GM19463 (cell line): Measurements from ENCODE around the gene SLCO6A1.

Experiments
- ATAC-seq: cut with Tn5 transposase; IDR thresholded peaks from one replicate; pipeline ENCODE4 v1.9.1; 2021; ENCODE audit warnings: mild to moderate bottlenecking, moderate library complexity; ENCODE audit not compliant: unreplicated experiment

The SLCO6A1 gene

DNA sequence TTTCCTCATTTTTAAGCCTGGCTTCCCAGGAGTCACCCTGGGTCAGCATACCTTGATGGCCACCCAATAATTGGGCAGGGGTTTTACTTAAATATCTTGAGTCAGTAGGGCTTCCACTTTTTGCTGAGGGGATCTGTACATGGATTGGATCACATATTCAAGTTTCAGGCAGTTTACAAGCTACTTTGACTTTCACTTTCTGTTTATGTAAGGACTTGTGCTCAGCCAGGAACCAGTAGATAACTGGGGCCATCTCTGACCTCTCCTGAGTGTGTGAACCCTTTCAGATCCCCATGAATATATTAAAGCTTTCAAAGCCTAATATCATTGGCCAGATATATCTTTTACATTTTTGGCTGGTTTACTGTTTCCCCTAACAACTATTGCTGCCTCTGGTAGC, 45.1 kb downstream of the SLCO6A1 start:
- peak; percentile 93 for ATAC-seq

DNA sequence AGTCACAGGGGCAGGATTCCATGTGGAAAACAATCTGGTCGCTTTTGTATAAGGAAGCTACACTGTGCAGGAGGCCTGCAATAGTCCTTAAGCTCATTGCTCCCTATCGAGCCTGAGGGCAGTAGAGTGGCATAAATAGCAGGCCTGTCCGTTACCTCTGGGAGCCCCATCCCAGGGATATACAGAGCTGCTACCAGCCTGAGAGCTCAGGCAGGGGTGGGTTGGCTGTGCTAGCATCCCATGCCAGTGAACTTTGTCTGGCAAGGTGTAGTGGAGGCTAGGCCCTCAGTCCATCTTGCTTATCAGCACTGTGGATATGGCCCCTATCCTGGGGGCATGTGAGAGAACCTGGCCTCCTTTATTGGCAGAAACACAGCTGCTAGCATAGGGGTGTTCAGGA, 47.7 kb downstream of the SLCO6A1 start:
- ATAC-seq, result no peak

DNA sequence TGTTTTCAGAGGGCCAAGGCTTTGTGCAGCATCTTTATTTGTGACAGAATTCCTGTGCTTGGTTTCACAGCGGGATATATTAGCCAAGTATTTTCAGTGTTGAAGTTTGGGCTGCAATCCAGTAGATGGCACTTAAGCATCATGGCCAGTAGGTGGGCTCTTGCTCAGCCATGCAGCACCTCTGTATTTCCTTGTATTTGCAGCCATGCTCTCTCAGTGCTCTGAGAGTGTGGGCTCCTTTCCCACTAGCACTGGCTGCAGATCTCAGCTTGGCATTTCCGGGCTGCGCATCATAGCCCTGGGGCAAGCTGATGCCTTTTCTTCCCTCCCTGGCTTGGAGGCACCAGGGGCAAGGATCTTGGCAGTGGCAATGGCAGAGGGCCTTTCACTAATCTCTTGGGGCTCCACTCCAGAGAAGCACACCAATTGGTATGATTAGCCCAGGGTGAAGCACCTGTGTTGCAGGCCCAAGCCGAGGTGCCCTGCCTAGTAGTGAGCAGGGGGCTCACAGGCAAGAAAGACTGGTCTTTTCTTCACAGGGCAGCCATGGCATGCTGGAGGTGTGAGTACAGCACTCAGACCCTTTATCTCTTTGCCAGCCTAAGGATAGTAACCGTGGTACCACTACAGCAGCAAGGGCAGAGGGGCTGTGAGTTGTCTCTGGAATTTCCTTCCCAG, 48.3 kb downstream of the SLCO6A1 start:
- peak; percentile 42 for ATAC-seq

DNA sequence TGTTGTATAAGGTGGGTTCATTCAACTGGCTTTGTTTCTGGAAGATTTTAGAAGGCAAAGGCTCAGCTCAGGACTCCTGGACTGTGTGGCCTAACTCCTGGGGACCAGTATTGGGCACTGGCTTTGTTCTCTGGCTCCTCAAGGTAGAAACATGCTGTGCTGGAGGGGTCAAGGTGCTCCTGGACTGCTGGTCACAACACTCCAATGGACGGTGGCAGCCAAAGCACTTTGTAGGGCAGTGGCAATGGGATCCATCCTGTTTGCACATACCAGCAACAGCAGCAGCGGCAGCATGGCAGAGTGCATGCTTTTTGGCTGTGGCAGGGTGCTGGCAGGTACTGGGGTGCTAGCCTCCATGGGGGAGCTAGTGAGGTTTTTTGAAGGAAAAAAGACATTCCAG, 65.3 kb downstream of the SLCO6A1 start:
- ATAC-seq, result no peak

DNA sequence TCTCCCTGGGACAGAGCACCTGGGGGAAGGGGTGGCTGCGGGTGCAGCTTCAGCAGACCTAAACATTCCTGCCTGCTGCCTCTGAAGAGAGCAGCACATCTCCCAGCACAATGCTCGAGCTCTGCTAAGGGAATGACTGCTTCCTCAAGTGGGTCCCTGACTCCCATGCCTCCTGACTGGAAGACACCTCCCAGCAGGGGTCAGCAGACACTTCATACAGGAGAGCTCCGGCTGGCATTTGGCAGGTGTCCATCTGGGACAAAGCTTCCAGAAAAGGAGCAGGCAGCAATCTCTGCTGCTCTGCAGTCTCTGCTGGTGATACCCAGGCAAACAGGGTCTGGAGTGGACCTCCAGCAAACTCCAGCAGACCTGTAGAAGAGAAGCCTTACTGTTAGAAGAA, 77.2 kb downstream of the SLCO6A1 start:
- ATAC-seq, result no peak

DNA sequence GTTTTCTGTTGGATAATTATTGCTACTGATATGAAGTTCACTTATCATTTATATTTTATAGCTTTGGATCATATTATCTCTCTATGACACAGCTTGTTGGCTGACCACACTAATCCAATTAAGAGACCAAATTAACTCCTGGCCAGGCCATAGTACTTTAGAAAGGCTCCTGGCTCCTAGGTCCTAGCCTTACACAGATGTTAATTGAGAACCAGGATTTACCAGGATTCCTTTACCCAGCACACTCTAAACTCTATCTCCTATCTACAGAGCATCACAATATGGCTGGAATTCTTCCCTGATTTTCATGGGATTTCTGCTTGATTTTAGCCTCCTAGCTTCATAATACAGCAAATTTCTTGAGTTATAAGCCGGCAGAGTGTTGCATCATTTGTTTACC, 80.3 kb downstream of the SLCO6A1 start:
- no peak for ATAC-seq

DNA sequence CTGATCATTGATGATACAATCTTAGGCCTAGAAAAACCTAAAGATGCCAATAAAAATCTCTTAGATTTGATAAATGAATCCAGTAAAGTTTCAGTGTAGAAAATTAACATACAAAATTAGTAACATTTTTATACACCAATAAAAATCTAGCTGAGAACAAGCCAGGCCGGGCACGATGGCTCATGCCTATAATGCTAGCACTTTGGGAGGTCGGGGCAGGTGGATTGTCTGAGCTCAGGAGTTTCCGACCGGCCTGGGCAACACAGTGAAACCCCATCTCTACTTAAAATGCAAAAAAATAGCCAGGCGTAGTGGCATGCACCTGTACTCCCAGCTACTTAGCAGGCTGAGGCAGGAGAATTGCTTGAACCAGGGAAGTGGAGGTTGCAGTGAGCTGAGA, 84.4 kb downstream of the SLCO6A1 start:
- ATAC-seq, result no peak

DNA sequence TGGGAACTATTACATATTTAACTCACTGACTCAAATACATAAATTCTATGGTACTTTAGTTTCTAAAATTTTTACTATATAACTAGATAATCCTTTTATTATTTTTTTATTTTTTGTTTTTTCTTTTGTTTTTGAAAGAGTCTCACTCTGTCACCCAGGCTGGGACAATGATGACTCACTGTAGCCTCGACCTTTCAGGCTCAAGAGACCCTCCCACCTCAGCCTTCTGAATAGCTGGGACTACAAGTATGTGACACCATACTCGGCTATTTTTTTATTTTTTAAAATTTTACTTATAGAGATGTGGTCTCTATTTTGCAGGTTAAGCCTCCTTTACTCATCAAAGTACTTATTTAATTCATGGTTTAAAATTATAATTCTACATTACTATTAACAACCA, 110.6 kb downstream of the SLCO6A1 start:
- no peak for ATAC-seq

DNA sequence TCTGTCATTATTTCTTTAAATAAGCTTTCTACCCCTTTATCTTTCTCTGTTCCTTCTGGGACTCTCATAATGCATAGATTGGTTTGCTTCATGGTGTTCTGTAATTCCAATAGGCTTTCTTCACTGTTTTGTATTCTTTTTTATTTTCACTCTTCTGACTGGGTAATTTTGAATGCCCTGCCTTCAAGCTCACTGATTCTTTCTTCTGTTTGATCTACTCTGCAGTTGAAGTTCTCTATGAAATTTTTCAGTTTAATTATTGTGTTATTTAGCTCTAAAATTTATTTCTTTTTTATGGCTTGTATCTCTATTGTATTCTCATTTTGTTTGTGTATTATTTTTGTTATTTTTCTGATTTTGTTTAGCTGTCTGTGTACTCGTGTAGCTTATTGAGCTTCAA, 113.4 kb downstream of the SLCO6A1 start:
- no peak for ATAC-seq

DNA sequence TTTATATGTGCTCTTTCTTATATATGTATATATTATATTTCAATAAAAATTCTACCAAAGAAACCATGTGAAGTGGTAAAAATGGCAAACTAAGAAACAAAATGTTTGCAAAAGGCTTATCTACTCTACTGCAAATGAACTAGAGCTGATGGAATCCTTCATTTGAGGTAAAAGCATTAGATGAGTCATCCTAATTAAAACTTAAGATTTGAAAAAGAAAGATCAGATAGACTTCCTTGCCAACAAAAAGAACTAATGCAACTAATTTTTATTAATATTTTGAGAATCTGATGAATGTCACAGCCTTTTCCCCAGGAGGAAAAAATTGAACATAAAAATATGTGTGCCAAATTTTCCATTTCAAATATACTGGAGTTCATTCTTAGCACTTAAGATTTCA, 118.6 kb downstream of the SLCO6A1 start:
- no peak for ATAC-seq

DNA sequence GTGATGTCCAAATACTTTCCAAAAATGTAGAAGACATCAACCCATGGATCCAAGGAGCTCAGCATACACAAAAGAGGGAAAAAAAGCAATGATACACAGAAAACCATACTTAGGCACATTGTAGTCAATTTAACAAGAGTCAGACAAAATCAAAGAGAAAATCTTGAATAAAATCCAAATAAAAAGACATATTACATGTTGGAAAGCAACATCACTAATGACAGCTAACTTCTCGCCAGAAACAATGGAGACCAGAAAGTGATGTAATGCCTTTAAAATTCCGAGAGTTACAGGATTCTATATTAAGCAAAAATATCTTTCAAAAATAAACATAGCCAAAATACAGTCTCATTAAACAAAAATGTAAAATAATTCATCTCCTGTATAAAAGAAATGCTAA, 122.9 kb downstream of the SLCO6A1 start:
- no peak for ATAC-seq

DNA sequence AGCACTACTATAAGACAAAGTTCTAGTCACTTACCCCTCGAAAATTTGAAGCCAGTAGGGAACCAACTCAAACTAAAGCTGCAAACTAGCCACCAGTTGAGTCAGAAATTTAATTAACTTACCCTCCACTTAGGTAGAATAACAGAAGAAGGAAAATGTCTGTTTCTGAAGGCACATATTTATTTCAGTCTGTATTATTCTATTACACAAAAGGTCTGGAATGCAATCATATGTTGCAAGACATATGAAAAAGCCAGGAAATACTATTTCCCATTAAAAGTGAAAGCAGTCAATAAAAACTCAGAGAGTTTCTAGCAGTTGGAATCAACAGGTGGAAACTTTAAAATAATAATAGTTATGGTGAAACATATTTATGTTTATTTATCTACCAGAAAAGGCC, 123.5 kb downstream of the SLCO6A1 start:
- no peak for ATAC-seq

DNA sequence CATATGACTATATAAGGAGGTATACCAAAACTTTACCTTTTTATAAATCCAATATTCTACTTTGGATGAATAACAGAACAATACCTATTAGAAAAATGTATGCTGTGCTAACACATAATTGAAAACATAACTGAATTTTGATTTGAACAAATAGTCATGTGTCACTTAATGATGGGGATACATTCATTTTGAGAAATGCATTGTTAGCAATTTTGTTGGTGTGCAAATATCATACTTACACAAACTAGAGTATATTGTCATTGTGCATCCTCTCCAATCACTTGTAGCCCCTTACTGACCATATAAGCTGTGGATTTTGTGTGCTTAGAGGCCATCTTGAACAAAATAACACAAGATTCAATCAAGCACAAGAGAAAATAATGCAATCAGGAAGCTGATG, 130.4 kb downstream of the SLCO6A1 start:
- ATAC-seq, result no peak

DNA sequence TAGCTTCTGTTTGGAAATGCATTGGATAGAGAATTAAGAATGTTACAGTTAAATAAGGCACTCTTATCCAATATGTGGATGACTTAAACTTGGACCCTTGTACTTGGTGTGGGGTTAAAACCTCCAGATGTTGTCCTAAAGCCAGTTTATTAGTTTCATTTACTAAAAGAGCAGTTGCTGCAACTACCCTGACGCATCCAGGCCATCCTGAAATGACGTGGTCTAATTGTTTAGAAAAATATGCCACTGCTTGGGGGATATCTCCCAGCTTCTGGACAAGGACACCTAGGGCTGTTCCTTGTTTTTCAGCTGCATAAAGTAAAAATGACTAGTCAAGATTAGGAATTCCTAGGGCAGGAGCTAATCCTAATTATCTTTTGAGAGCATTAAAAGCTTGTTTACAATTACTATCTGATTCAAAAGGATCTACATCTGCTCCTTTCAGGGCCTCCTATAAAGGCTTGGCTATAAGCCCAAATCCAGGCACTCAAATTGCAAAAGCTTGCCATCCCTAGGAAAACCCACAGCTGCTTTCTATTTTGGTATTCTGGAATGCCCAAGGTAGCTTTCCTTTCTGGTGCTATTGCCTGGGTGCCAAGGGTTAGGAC, 157.0 kb downstream of the SLCO6A1 start:
- no peak for ATAC-seq

DNA sequence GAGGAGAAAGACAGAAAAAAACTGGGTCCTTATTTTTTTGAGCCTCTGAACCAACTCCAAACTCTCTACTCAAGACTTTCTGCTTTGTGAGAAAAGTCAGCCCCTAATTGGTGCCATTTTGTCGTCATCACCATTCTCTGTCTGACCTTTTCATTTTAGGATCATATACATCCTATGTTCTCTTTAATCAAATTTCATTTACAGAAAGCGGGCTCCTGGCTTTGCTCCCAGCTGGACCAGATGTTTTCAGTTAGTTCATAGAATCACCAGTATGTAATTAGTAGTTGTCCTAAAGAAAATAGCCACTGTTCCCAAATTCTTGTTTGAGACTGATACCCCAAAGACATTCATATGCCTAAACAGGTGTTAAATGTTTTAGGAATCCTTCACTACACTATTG, 174.1 kb downstream of the SLCO6A1 start:
- ATAC-seq, result no peak
